Activated T-cell treated with anti-CD3 and anti-CD28 coated beads for 4 hours (primary cell): ENCODE measurements around the gene CARD19.
"Not testable (repeated sequence)": the region's sequence is repeated elsewhere in the genome, so short reads cannot be mapped to it uniquely, and the experiment has no call there.

Experiments
- DNase-seq: peaks from one replicate; pipeline ENCODE4 v3.0.0-alpha.2; 2020

Gene CARD19

GRCh38 chr9:93107825-93108161, 11.8 kb downstream of the CARD19 start:
- no peak for DNase-seq

GRCh38 chr9:93108291-93109041, 12.4 kb downstream of the CARD19 start:
- DNase-seq, result no peak

- DNase-seq, result no peak
These were observed 14.4 kb downstream of the CARD19 start for GRCh38 chr9:93110311-93110855.

GRCh38 chr9:93111001-93111370, 15.0 kb downstream of the CARD19 start:
- DNase-seq, result no peak

- DNase-seq, result no peak
These were observed 15.5 kb downstream of the CARD19 start for GRCh38 chr9:93111371-93112115.

GRCh38 chr9:93112116-93112863, 16.3 kb downstream of the CARD19 start:
- no peak for DNase-seq

- DNase-seq, result no peak
These were observed 16.9 kb downstream of the CARD19 start for GRCh38 chr9:93112864-93113389.

- no peak for DNase-seq
These were observed 18.4 kb downstream of the CARD19 start for GRCh38 chr9:93114169-93114983.

GRCh38 chr9:93114984-93115335, 18.9 kb downstream of the CARD19 start:
- no peak for DNase-seq

GRCh38 chr9:93115486-93116071, 19.6 kb downstream of the CARD19 start:
- DNase-seq, result no peak

GRCh38 chr9:93116072-93116961, 20.3 kb downstream of the CARD19 start:
- DNase-seq, result no peak

GRCh38 chr9:93117521-93117920, 21.5 kb downstream of the CARD19 start:
- not testable (repeated sequence) for DNase-seq

- no peak for DNase-seq
These were observed 22.2 kb downstream of the CARD19 start for GRCh38 chr9:93117924-93118862.

GRCh38 chr9:93118863-93119702, 23.1 kb downstream of the CARD19 start:
- no peak for DNase-seq

- no peak for DNase-seq
These were observed 23.6 kb downstream of the CARD19 start for GRCh38 chr9:93119703-93119952.

GRCh38 chr9:93119953-93120845, 24.2 kb downstream of the CARD19 start:
- DNase-seq, result no peak

- no peak for DNase-seq
These were observed 24.9 kb downstream of the CARD19 start for GRCh38 chr9:93120846-93121315.
